Stimulated activated CD4-positive, alpha-beta T cell treated with anti-CD3 and anti-CD28 coated beads, Interleukin-15, amount 100 ng/mL, for 24 hours (primary cell): ENCODE results near the gene PER1.

Experiments used
- DNase-seq: peaks from one replicate; pipeline ENCODE4 v3.0.0-alpha.2; 2020

Gene PER1

GRCh38 chr17:8151120-8151640, 1.0 kb downstream of the PER1 start:
- DNase-seq = peak; percentile 92

GRCh38 chr17:8150194-8151119, 1.7 kb downstream of the PER1 start:
- no peak for DNase-seq

- DNase-seq = no peak
Observed at GRCh38 chr17:8149419-8150193, 2.6 kb downstream of the PER1 start.

- DNase-seq = no peak
Observed at GRCh38 chr17:8148560-8148959, 3.6 kb downstream of the PER1 start.

GRCh38 chr17:8147805-8148404, 4.3 kb downstream of the PER1 start:
- DNase-seq = no peak

GRCh38 chr17:8147141-8147804, 4.9 kb downstream of the PER1 start:
- no peak for DNase-seq

- DNase-seq = no peak
Observed at GRCh38 chr17:8146381-8147140, 5.6 kb downstream of the PER1 start.

GRCh38 chr17:8145811-8146210, 6.4 kb downstream of the PER1 start:
- no peak for DNase-seq

- no peak for DNase-seq
Observed at GRCh38 chr17:8144401-8145231, 7.6 kb downstream of the PER1 start.

GRCh38 chr17:8143581-8144400, 8.4 kb downstream of the PER1 start:
- DNase-seq = no peak

GRCh38 chr17:8142887-8143580, 9.2 kb downstream of the PER1 start:
- DNase-seq = no peak

- no peak for DNase-seq
Observed at GRCh38 chr17:8142158-8142886, 9.9 kb downstream of the PER1 start.

GRCh38 chr17:8141741-8142140, 10.5 kb downstream of the PER1 start:
- DNase-seq = no peak

- no peak for DNase-seq
Observed at GRCh38 chr17:8141045-8141444, 11.2 kb downstream of the PER1 start.

GRCh38 chr17:8140065-8141029, 11.9 kb downstream of the PER1 start:
- DNase-seq = no peak

GRCh38 chr17:8138672-8139371, 13.4 kb downstream of the PER1 start:
- DNase-seq = peak; percentile 96

GRCh38 chr17:8138374-8138671, 13.9 kb downstream of the PER1 start:
- no peak for DNase-seq
